MM.1S (cell line): ENCODE results near the gene PIK3R3.

Source experiments
- EZH2 ChIP-seq: fragments of 300-600 bp; sonication (generic); optimal IDR thresholded peaks from 2 replicates; pipeline ENCODE3; 2017; ENCODE audit warnings: low read depth, mild to moderate bottlenecking, antibody characterized with exemption, low read length, mixed read lengths
- EZH2phosphoT487 ChIP-seq: fragments of 300-600 bp; sonication (generic); IDR thresholded peaks from 2 replicates; pipeline ENCODE4 v1.6.1; 2018; ENCODE audit warnings: antibody characterized with exemption, low read length
- TF ChIP-seq, protein P1 (sequence below): fragments of 300-600 bp; sonication (generic); IDR thresholded peaks from 2 replicates; pipeline ENCODE4 v1.5.1; 2016; ENCODE audit warnings: antibody characterized with exemption, low read length, mixed read lengths

DNA sequence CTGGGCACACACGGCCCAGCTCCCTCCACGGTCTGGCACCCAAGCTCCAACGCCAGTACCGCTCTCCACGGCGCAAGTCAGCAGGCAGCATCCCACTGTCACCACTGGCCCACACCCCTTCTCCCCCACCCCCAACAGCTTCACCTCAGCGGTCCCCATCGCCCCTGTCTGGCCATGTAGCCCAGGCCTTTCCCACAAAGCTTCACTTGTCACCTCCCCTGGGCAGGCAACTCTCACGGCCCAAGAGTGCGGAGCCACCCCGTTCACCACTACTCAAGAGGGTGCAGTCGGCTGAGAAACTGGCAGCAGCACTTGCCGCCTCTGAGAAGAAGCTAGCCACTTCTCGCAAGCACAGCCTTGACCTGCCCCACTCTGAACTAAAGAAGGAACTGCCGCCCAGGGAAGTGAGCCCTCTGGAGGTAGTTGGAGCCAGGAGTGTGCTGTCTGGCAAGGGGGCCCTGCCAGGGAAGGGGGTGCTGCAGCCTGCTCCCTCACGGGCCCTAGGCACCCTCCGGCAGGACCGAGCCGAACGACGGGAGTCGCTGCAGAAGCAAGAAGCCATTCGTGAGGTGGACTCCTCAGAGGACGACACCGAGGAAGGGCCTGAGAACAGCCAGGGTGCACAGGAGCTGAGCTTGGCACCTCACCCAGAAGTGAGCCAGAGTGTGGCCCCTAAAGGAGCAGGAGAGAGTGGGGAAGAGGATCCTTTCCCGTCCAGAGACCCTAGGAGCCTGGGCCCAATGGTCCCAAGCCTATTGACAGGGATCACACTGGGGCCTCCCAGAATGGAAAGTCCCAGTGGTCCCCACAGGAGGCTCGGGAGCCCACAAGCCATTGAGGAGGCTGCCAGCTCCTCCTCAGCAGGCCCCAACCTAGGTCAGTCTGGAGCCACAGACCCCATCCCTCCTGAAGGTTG, 97.6 kb downstream of the PIK3R3 start:
- TF ChIP-seq, protein P1, sequence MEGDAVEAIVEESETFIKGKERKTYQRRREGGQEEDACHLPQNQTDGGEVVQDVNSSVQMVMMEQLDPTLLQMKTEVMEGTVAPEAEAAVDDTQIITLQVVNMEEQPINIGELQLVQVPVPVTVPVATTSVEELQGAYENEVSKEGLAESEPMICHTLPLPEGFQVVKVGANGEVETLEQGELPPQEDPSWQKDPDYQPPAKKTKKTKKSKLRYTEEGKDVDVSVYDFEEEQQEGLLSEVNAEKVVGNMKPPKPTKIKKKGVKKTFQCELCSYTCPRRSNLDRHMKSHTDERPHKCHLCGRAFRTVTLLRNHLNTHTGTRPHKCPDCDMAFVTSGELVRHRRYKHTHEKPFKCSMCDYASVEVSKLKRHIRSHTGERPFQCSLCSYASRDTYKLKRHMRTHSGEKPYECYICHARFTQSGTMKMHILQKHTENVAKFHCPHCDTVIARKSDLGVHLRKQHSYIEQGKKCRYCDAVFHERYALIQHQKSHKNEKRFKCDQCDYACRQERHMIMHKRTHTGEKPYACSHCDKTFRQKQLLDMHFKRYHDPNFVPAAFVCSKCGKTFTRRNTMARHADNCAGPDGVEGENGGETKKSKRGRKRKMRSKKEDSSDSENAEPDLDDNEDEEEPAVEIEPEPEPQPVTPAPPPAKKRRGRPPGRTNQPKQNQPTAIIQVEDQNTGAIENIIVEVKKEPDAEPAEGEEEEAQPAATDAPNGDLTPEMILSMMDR = no peak
- TF ChIP-seq EZH2 = no peak
- TF ChIP-seq EZH2phosphoT487 = no peak
